ENCODE data around the gene FAR1.

DNA sequence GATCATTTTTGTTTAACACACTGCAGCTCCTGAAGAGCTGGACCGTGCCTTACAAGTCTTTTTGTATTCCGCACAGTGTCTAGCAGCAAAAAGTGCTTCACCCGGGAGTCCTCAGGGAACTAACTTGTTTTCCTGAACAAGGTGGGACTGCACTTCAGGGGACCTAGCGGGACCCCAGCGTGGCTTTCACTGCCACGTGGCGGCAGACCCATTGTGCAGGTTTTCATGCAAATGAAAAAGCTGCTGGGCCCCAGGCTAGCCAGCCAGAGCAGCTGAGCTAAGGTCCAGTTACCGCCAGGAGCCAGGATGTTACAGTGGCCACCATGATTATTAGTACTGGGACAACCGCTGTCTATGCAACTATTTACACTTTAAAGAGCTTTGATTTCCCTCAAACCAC is 90.6 kb downstream of the FAR1 start:
- TF ChIP-seq, protein P1, sequence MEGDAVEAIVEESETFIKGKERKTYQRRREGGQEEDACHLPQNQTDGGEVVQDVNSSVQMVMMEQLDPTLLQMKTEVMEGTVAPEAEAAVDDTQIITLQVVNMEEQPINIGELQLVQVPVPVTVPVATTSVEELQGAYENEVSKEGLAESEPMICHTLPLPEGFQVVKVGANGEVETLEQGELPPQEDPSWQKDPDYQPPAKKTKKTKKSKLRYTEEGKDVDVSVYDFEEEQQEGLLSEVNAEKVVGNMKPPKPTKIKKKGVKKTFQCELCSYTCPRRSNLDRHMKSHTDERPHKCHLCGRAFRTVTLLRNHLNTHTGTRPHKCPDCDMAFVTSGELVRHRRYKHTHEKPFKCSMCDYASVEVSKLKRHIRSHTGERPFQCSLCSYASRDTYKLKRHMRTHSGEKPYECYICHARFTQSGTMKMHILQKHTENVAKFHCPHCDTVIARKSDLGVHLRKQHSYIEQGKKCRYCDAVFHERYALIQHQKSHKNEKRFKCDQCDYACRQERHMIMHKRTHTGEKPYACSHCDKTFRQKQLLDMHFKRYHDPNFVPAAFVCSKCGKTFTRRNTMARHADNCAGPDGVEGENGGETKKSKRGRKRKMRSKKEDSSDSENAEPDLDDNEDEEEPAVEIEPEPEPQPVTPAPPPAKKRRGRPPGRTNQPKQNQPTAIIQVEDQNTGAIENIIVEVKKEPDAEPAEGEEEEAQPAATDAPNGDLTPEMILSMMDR (IDR thresholded peaks at IDR 0.05; ENCODE audit: low read depth, low read length, poor library complexity, severe bottlenecking): no peak
- no peak for TF ChIP-seq EZH2phosphoT487 (IDR thresholded peaks at IDR 0.05; ENCODE audit: borderline replicate concordance, low read length)
